OCI-LY1 (cell line): ENCODE results near the gene MME.

Experiments
- CTCF ChIP-seq: fragments of 200-600 bp; sonication (generic), shearing (Covaris generic); IDR thresholded peaks from 2 replicates; pipeline ENCODE4 v1.5.1; 2017; ENCODE audit warnings: mild to moderate bottlenecking, antibody characterized with exemption, low read length, moderate library complexity, mixed read lengths
- EZH2 ChIP-seq: fragments of 200-600 bp; sonication (generic), shearing (Covaris generic); IDR thresholded peaks from 2 replicates; pipeline ENCODE4 v1.8.0; 2017; ENCODE audit warnings: borderline replicate concordance, mixed run types, mild to moderate bottlenecking, antibody characterized with exemption, low read length, moderate library complexity, mixed read lengths

- no peak for TF ChIP-seq CTCF
- TF ChIP-seq EZH2: no peak
Observed at GRCh38 chr3:155084567-155084966, 4.4 kb downstream of the MME start.
